ENCODE measurements around the gene RENBP.

The RENBP gene

GRCh38 chrX:153953342-153953830 lies 8.9 kb upstream of the RENBP start:
- DNase-seq: peak; percentile 38

DNA sequence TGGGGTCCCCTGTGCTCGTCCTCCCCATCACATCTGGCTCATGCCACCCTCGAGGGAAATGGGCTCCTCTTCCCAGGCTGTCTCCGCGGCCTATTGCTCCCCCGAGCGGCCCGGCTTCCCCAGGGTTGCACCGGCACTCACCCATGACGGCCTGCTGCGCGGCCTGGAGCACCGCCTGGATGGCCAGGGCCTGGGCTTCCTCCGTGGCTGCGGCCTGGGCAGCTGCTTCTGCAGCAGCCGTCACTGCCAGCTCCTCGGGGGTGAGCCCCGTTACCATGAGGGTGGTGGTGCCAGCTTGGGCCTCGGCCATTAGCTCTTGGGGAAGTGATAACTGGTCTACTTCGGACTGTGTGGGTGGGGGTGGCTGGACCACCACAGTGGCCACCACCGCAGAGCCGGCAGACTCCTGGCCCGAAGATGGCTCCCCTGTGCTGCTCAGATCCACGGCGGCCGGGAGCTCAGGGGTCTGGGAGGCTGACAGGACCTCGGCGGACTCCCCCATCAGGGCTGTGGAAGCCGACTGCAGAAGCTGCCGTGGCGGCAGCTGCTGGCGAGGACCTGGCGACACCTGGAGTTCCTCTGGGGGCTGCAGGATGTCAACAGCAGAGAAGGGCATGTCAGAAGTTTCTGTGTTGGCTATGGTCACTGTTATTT lies 8.1 kb upstream of the RENBP start:
- no peak for DNase-seq

DNA sequence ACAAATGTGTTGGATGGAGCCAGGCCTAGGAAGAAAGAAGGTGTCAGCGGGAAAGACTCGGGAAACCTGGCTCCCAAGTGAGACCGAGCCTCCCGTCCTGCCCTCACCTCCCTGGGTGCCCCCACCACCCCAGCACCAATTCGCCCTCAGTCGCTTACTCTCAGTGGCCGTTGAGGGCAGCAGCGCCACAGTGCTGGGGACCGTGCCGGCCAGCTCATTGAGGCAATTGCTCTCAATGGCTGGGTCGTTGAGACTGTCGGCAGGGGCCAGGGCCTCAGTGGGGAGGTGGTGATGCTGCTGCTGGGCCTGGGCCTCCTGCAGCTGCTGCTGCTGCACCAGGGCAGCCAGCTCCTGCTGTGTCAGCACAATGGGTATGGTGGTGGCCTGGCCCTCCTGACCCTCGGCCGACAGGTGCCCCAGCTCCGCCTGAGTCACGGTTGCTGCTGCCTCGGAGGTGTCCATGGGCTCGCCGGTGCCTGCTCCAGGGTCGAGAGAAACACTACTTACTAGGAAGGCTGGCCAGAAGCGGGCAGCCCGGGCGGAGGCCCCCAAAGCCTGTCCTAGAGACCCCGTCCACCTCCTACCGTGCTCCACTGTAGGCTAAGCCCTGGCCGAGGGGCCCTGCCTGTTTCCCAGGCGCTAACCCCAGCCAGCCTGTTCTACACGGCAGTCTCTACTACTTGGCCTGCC lies 7.4 kb upstream of the RENBP start:
- no peak for DNase-seq

DNA sequence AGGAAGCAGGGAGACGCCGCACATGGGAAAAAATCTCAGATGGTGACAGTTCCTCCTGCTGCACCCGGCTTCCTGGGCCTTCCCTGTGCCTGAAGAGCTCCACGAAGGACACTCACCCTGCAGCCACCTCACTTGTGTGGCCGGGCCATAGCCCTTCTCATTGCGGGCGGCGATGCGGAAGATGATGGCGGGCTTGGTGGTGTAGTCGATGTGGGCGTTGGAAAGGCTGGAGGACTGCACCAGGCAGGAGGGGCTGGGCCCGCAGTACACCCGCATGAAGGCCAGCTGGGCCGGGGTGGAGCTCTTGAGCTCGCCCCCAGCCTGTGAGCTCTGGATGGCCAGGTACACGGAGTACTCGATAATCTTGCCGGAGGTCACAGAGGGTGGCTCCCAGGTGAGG lies 5.7 kb upstream of the RENBP start:
- no peak for DNase-seq

GRCh38 chrX:153948847-153949805 lies 4.7 kb upstream of the RENBP start:
- DNase-seq: no peak

DNA sequence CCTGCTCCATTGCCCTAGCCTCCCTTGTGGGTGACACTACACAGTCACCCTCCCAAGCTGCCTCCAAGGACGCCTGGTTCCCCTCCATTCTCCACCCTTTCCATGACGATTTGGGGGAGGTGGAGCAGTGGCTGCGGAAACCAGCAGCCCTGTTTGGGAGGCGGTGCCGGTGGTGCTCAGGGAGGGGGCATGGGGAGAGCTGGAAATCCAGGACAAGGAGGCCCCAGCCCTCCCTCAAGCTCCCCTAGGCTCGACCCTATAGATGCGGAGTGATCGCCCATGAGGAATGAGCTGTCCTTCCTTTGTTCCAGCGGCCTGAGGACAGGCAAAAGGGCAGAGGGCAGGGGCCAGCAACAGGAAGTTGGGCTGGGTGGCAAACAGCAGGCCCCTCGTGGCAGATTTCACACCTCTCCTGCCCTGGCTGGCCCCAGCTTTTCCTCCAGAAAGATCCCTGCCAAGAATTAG lies 3.6 kb upstream of the RENBP start:
- DNase-seq: no peak

DNA sequence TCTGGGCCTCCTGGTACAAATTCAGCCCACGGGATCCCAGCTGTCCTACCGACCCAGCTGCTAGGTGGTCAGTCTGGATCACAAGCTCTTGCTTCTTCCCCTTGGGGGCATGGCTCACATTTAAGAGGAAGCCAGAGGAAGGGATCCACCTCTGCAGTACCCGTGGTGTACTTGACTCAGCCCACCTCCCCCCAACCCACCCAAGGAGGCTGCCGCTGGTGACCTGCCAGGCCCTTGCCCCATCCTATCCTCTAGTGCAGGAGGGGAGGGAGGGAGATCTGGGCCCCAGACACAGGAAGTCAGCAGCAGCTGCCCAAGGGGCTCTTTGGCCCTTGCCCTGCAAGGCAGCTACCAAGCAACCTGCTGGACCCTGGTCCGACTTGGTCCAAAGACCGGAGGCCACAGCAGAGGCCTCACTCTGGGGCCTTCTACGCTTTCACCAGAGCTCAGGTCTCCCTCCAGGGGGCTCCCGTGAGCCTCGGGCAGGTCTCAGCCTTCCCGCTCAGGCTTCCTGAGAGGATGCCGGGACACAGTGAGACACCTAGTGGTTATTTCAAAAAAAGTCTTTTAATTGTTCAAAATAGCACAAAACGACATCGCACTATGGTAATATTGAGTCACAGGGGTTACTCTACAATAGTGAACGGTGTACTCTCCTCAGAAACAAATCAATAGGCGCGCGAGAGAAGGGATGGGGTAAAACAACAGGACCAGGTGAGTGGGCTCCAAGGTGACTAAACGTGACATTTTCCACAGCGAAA lies 2.7 kb upstream of the RENBP start:
- DNase-seq: peak; percentile 34

- no peak for DNase-seq
Measured at GRCh38 chrX:153945956-153946943, 1.8 kb upstream of the RENBP start.

DNA sequence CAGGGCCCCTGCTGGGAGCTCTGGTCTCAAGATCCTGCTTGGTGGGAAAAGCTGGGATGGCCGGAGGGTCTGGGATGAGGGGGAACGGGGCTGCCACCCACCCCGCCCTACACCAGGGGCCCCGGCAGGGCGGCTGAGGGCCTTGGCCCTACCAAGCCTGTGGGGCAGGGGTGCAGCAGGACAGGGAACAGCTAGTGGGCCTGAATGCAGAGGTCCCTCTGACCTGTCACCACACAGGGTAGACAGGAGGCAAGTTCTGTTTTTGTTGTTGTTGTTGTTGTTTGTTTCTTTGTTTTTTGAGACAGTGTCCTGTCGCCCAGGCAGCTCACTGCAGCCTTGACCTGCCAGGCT lies 332 bp upstream of the RENBP start:
- no peak for DNase-seq

- DNase-seq: no peak
Measured at GRCh38 chrX:153941336-153942252, 2.8 kb downstream of the RENBP start.

GRCh38 chrX:153939573-153939972 lies 4.9 kb downstream of the RENBP start:
- DNase-seq: no peak

- no peak for DNase-seq
Measured at GRCh38 chrX:153938226-153938786, 6.1 kb downstream of the RENBP start.

DNA sequence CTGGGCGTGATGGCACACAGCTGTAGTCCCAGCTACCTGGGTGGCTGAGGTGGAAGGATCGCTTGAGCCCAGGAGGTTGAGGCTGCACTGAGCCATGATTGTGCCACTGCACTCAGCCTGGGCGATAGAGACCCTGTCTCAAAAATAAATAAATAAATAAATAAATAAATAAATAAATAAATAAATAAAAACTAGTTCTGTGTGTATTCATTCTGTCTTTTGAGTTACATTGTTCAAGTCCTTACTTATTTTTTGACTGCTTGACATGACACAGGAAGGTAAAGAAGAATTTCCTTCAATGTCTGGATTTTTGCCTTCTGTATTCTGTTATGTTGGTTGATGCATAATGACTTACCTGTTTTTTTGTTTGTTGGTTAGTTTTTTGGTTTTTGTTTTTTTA lies 7.4 kb downstream of the RENBP start:
- DNase-seq: no peak

DNA sequence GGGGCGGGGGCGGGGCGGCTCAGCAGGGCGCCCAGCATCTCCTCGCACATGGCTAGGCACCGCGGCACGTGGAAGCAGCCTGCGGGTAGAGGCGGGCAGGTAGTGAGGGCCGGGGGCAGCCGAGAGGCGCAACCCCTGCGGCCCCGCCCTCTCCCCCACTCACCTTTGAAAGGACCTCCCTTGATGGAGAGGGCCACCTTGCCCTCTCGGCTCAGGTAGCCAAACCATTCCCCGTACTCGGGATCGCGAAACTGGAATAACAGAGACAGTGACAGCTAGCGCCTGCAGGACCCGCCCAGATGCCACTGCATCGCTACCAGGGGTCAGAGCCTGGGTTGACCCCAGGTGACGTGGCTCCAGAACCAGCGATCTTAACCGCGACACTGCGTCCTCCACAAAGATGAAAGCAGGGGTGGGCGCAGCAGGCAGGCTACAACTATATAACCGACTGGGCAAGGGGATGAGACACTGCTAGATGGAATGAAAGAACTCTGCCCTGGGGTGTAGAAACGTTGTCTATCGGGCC lies 9.1 kb downstream of the RENBP start:
- DNase-seq: no peak

DNA sequence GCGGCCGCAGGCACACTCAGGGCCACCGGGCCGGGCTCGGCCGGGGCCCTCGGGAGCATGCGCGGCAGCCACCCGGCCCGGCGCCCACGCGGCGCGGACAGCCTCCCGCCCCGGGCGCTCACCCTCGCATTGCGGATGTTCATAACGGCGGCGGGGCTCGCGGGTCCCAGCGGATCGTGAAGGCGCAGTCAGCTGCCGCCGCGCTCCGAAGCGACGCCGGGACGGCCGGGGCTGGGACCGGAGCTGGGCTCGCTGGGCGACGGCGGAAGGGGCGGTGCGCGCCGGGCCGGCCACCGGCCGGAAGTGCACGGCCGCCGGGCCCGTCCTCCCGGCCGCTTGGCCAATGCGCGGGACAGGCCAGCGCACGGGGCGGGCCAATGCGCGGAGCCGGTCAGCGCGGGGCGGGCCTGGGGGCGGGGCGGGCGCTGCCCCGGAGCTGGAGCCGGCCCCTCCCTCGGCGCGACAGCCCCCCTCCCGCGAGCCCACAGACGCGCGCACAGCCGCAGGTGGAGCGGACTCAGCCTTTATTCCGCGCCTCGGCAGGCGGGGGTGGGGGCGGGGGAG lies 9.6 kb downstream of the RENBP start, which contains the start of gene NAA10:
Gene NAA10 (minus strand): TSS at position 276 of the 564 bp plus-strand sequence. CDS start 133 bp downstream, at position 143.
- peak; percentile 56 for DNase-seq

DNA sequence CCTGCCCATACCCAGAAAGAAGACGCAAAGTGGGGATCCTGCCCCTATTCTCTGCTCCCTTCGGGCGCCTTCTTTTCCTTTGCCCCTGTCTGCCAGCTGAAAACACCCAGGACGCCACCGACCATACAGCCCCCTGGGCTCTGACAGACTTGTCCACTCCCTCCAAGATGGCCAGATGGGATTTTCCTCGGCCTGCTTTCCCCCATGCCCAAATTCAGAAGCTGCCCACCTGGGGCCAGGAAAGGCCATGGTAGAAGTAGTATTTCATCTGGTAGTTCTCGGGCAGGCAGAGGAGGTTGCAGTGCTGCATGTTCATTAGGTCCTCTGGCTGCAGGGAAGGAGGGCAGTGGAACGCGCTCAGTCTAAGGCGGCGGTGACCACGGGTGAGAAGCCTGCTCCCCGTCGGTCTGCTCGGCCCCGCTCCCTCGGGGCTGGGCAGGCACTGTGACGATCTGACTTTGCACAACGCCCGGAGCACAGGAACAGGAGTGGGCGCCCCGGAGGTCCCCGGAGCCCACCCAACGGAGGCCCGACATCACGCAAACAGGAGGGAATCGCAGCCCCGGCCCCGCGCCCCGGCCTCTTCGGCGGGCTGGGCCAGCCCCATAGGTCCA lies 10.2 kb downstream of the RENBP start:
- no peak for DNase-seq

GRCh38 chrX:153933748-153934147 lies 10.7 kb downstream of the RENBP start:
- DNase-seq: no peak

GRCh38 chrX:153932220-153932915 lies 12.1 kb downstream of the RENBP start:
- DNase-seq: no peak
